Panc1 (cell line): ENCODE measurements around the gene TRPC3.

ENCODE experiments used
- TF ChIP-seq, protein P1 (sequence below): fragments of 450-650 bp; IDR thresholded peaks from 2 replicates; pipeline ENCODE4 v1.5.1; 2017; ENCODE audit warnings: mild to moderate bottlenecking
- TF ChIP-seq, protein P2 (sequence below), 2 experiments: IDR thresholded peaks; 2 replicates each; pipeline ENCODE4 v1.6.1; 2011 to 2012; ENCODE audit warnings: low read depth in 2 of 2, control low read depth in 1 of 2, low read length in 1 of 2, mild to moderate bottlenecking in 1 of 2, moderate library complexity in 1 of 2; ENCODE audit not compliant: insufficient read depth in 1 of 2

DNA sequence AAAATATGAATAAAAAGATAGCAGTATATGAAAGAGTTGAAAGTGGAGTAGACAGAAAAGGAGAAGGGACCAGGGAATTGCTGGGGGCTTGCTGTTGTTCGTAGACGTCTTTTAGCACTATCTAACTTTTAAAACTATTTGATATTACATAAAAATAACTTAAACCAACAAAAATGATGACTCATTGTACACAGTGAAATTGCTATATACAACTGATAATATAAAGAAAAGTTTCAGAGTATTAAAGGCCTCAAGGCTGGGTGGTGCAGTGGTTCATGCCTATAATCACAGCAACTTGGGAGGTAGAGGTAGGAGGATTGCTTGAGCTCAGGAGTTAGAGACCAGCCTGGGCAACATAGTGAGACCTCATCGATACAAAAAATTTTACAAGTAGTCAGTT lies 5.2 kb downstream of the TRPC3 start:
- TF ChIP-seq, protein P1, sequence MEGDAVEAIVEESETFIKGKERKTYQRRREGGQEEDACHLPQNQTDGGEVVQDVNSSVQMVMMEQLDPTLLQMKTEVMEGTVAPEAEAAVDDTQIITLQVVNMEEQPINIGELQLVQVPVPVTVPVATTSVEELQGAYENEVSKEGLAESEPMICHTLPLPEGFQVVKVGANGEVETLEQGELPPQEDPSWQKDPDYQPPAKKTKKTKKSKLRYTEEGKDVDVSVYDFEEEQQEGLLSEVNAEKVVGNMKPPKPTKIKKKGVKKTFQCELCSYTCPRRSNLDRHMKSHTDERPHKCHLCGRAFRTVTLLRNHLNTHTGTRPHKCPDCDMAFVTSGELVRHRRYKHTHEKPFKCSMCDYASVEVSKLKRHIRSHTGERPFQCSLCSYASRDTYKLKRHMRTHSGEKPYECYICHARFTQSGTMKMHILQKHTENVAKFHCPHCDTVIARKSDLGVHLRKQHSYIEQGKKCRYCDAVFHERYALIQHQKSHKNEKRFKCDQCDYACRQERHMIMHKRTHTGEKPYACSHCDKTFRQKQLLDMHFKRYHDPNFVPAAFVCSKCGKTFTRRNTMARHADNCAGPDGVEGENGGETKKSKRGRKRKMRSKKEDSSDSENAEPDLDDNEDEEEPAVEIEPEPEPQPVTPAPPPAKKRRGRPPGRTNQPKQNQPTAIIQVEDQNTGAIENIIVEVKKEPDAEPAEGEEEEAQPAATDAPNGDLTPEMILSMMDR: no peak
- TF ChIP-seq, protein P2, sequence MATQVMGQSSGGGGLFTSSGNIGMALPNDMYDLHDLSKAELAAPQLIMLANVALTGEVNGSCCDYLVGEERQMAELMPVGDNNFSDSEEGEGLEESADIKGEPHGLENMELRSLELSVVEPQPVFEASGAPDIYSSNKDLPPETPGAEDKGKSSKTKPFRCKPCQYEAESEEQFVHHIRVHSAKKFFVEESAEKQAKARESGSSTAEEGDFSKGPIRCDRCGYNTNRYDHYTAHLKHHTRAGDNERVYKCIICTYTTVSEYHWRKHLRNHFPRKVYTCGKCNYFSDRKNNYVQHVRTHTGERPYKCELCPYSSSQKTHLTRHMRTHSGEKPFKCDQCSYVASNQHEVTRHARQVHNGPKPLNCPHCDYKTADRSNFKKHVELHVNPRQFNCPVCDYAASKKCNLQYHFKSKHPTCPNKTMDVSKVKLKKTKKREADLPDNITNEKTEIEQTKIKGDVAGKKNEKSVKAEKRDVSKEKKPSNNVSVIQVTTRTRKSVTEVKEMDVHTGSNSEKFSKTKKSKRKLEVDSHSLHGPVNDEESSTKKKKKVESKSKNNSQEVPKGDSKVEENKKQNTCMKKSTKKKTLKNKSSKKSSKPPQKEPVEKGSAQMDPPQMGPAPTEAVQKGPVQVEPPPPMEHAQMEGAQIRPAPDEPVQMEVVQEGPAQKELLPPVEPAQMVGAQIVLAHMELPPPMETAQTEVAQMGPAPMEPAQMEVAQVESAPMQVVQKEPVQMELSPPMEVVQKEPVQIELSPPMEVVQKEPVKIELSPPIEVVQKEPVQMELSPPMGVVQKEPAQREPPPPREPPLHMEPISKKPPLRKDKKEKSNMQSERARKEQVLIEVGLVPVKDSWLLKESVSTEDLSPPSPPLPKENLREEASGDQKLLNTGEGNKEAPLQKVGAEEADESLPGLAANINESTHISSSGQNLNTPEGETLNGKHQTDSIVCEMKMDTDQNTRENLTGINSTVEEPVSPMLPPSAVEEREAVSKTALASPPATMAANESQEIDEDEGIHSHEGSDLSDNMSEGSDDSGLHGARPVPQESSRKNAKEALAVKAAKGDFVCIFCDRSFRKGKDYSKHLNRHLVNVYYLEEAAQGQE (IDR thresholded peaks at IDR 0.05; ENCODE audit: insufficient read depth in 1 of 2, low read depth in 2 of 2, low read length in 1 of 2): no peak
